Effector memory CD8-positive, alpha-beta T cell (primary cell): ENCODE measurements around the gene C5orf47.

Source experiments
- ATAC-seq: fragments of 150-1000 bp; cut with Tn5 transposase; replicated peaks from 2 replicates; pipeline ENCODE4 v1.10.0; 2021; ENCODE audit warnings: mild to moderate bottlenecking, moderate library complexity
- DNase-seq, 3 experiments: peaks; one replicate each; pipeline ENCODE4 v3.0.0; 2021
- H3K27ac Mint-ChIP-seq, 2 donors: one replicate each; pipeline ENCODE4 v1.8.0; 2022; ENCODE audit warnings: mild to moderate bottlenecking in 2 of 2, mixed read lengths in 2 of 2, moderate library complexity in 2 of 2
- H3K27me3 Mint-ChIP-seq, 2 donors: one replicate each; pipeline ENCODE4 v1.8.0; 2022; ENCODE audit warnings: mixed read lengths in 2 of 2
- H3K36me3 Mint-ChIP-seq: one replicate; pipeline ENCODE4 v1.8.0; 2022; ENCODE audit warnings: mild to moderate bottlenecking, moderate library complexity, mixed read lengths; ENCODE audit not compliant: insufficient read depth
- H3K4me1 Mint-ChIP-seq, 2 donors: one replicate each; pipeline ENCODE4 v1.8.0; 2022; ENCODE audit warnings: low read depth in 2 of 2, mixed read lengths in 2 of 2
- H3K4me3 Mint-ChIP-seq, 2 donors: one replicate each; pipeline ENCODE4 v1.8.0; 2022; ENCODE audit warnings: mild to moderate bottlenecking in 2 of 2, mixed read lengths in 2 of 2, moderate library complexity in 2 of 2
- H3K9me3 Mint-ChIP-seq, 2 donors: one replicate each; pipeline ENCODE4 v1.8.0; 2022; ENCODE audit warnings: mixed read lengths in 2 of 2

Gene C5orf47

GRCh38 chr5:174030286-174030685 lies 41.3 kb downstream of the C5orf47 start:
- H3K4me1 Mint-ChIP-seq, result no peaks in the 10 kb centered on the region
- peaks cover 17 to 19% of the 10 kb centered on the region in 2 donors for H3K9me3 Mint-ChIP-seq
- no peak overlapping the region for H3K4me3 Mint-ChIP-seq
- ATAC-seq, result no peak
- H3K36me3 Mint-ChIP-seq, result no peaks in the 10 kb centered on the region
- no peak for DNase-seq
- no peak overlapping the region for H3K27ac Mint-ChIP-seq
- H3K27me3 Mint-ChIP-seq, result peaks cover 0 to 5% of the 10 kb centered on the region in 2 donors

- Mint-ChIP-seq H3K4me1 (no peaks in the 10 kb centered on the region), H3K27ac (no peak overlapping the region), H3K36me3 (no peaks in the 10 kb centered on the region), H3K27me3 (peaks cover 17 to 30% of the 10 kb centered on the region in 2 donors), H3K4me3 (no peak overlapping the region), H3K9me3 (peaks cover 0 to 8% of the 10 kb centered on the region in 2 donors)
- no peak for ATAC-seq
- DNase-seq, result no peak
These were observed 55.7 kb downstream of the C5orf47 start for GRCh38 chr5:174044466-174045254.

- H3K36me3 Mint-ChIP-seq, result no peaks in the 10 kb centered on the region
- H3K9me3 Mint-ChIP-seq, result peaks cover 0 to 8% of the 10 kb centered on the region in 2 donors
- ATAC-seq, result no peak
- peaks cover 16 to 26% of the 10 kb centered on the region in 2 donors for H3K27me3 Mint-ChIP-seq
- H3K27ac Mint-ChIP-seq, result no peak within 1 kb of the TSS
- no peak within 1 kb of the TSS for H3K4me3 Mint-ChIP-seq
- DNase-seq, result no peak
- no peaks in the 10 kb centered on the region for H3K4me1 Mint-ChIP-seq
These were observed 56.6 kb downstream of the C5orf47 start, which contains the start of gene NSG2 for GRCh38 chr5:174045470-174046025. NSG2 (plus strand) TSS chr5:174045706; CDS start chr5:174046756, 1,050 bp downstream.

- H3K27ac Mint-ChIP-seq, result no peak overlapping the region
- ATAC-seq, result no peak
- no peak overlapping the region for H3K4me3 Mint-ChIP-seq
- no peaks in the 10 kb centered on the region for H3K4me1 Mint-ChIP-seq
- peaks cover 20 to 34% of the 10 kb centered on the region in 2 donors for H3K27me3 Mint-ChIP-seq
- no peak for DNase-seq
- H3K36me3 Mint-ChIP-seq, result no peaks in the 10 kb centered on the region
- peaks cover 0 to 8% of the 10 kb centered on the region in 2 donors for H3K9me3 Mint-ChIP-seq
These were observed 57.6 kb downstream of the C5orf47 start for GRCh38 chr5:174046558-174046957.

- H3K4me3 Mint-ChIP-seq, result no peak overlapping the region
- H3K27ac Mint-ChIP-seq, result no peak overlapping the region
- H3K9me3 Mint-ChIP-seq, result peaks cover 0 to 8% of the 10 kb centered on the region in 2 donors
- ATAC-seq (no peak), DNase-seq (no peak)
- H3K4me1 Mint-ChIP-seq, result no peaks in the 10 kb centered on the region
- H3K27me3 Mint-ChIP-seq, result peaks cover 20 to 41% of the 10 kb centered on the region in 2 donors
- no peaks in the 10 kb centered on the region for H3K36me3 Mint-ChIP-seq
These were observed 58.6 kb downstream of the C5orf47 start for GRCh38 chr5:174047472-174048099.

GRCh38 chr5:174052636-174053035 lies 63.7 kb downstream of the C5orf47 start:
- DNase-seq, result no peak
- no peaks in the 10 kb centered on the region for H3K36me3 Mint-ChIP-seq
- no peak overlapping the region for H3K4me3 Mint-ChIP-seq
- ATAC-seq, result no peak
- no peak overlapping the region for H3K27ac Mint-ChIP-seq
- peaks cover 10 to 27% of the 10 kb centered on the region in 2 donors for H3K27me3 Mint-ChIP-seq
- H3K4me1 Mint-ChIP-seq, result no peaks in the 10 kb centered on the region
- H3K9me3 Mint-ChIP-seq, result peaks cover 0 to 2% of the 10 kb centered on the region in 2 donors

- no peaks in the 10 kb centered on the region for H3K4me1 Mint-ChIP-seq
- no peaks in the 10 kb centered on the region for H3K9me3 Mint-ChIP-seq
- ATAC-seq, result no peak
- H3K27ac Mint-ChIP-seq, result no peak overlapping the region
- H3K27me3 Mint-ChIP-seq, result peaks cover 18 to 29% of the 10 kb centered on the region in 2 donors
- no peak overlapping the region for H3K4me3 Mint-ChIP-seq
- no peak for DNase-seq
- H3K36me3 Mint-ChIP-seq, result no peaks in the 10 kb centered on the region
These were observed 64.9 kb downstream of the C5orf47 start for GRCh38 chr5:174053905-174054304.
